Measurements from ENCODE around the gene IGDCC3. TPM values are rescaled to one million over a fixed set of nuclear protein-coding genes. Genes with fewer than 3 reads are reported as not detected.

Gene IGDCC3
- total RNA-seq, 4 donors from 2014 or later = not detected

DNA sequence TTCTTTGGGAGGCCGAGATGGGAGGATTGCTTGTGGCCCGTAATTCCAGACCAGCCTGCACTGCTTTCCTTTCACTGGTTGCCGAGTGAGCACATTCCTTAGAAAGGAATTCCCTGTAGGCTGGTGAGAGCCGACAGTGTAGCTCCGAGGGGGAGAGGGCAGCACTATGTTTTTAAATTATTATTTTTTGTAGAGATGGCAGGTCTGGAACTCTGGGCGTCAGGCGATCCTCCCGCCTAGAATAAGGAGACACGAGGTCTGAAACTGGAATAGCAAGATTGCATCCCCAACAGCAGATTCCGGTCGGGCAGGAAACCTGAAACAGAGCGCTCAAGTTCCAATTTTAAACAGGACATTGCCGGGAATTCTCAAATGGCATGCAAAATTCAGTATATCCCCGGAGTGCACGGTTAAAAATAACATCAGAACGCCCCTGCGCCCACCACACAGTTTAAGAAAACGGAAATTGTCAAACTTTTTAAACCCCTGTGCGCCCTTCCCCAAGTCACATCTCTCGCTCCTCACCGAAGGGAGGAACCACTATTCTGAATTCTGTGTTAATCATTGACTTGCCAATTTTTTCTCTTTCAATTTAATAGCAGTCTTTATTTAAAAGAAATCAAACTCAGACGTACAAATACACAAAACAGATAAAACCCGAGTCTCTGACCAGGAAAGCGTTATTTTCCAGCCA, 74.0 kb downstream of the IGDCC3 start:
- Histone ChIP-seq H3K36me3 (no peaks in the 10 kb centered on the region), H3K27me3 (no peaks in the 10 kb centered on the region), H3K4me3 (peak overlapping the region; percentile 32 to 67 (median 52)), H3K9me3 (no peaks in the 10 kb centered on the region), H3K4me1 (peaks cover 0 to 17% (median 5%) of the 10 kb centered on the region in 4 donors), H3K27ac (peak overlapping the region; percentile 81 to 94 (median 85))
- no peak for TF ChIP-seq POLR2A (IDR thresholded peaks at IDR 0.05)
- WGBS, 2 donors = 1% methylated on average over 24 of the region's 24 CpGs
- peak in 1 of 2 donors; percentile 47 for DNase-seq (ENCODE audit: low spot score in 2 of 2)

DNA sequence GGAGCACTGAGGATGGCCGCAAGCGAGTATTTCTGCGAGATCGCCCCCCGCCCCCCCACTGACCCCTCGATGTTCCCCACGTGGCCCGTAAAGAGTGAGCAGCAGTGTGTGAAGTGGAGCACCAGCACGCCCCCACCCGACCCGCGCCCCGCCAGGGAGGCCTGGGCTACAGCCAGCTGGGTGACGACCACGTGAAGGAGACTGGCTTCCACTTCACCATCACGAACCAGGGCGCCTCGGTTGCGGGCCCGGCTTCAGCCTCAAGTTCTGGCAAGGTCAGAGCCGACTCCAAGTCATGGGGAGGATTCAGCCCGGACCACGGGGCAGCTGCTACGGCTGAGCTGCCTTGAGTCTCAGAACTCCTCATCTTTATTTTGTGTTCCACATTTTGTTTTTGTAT, 75.7 kb downstream of the IGDCC3 start:
- H3K27me3 ChIP-seq = no peaks in the 10 kb centered on the region
- H3K27ac ChIP-seq = peak overlapping the region in 1 of 4 donors; percentile 87
- TF ChIP-seq POLR2A (IDR thresholded peaks at IDR 0.05) (no peak), CTCF (IDR thresholded peaks at IDR 0.05) (no peak), EP300 (IDR thresholded peaks at IDR 0.05) (no peak)
- no peaks in the 10 kb centered on the region for H3K9me3 ChIP-seq
- H3K4me3 ChIP-seq = no peak overlapping the region
- no peak for DNase-seq (ENCODE audit: low spot score in 2 of 2)
- no peaks in the 10 kb centered on the region for H3K36me3 ChIP-seq
- H3K4me1 ChIP-seq = peaks cover 0 to 27% (median 5%) of the 10 kb centered on the region in 4 donors
- WGBS, 2 donors = 47 to 56% methylated on average over 14 to 22 of the region's 24 CpGs

DNA sequence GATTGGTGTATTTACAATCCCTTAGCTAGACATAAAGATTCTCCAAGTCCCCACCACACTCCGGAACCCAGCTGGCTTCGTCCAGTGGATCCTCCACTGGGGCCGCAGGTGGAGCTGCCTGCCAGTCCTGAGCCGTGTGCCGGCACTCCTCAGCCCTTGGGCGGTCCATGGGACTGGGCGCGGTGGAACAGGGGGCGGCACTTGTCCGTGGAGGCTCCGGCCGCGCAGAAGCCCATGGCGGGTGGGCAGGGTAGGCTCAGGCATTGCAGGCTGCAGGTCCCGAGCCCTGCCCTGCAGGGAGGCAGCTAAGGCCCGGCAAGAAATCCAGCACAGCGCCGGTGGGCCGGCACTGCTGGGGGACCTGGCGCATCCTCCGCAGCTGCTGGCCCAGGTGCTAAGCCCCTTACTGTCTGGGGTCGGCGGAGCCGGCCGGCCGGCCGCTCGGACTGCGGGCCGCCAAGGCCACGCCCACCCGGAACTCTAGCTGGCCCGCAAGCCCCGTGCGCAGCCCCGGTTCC, 76.8 kb downstream of the IGDCC3 start:
- 89 to 95% methylated on average over 19 to 20 of the region's 36 CpGs for WGBS, 2 donors
- no peak for TF ChIP-seq CTCF (IDR thresholded peaks at IDR 0.05)
- no peak overlapping the region for H3K4me3 ChIP-seq

DNA sequence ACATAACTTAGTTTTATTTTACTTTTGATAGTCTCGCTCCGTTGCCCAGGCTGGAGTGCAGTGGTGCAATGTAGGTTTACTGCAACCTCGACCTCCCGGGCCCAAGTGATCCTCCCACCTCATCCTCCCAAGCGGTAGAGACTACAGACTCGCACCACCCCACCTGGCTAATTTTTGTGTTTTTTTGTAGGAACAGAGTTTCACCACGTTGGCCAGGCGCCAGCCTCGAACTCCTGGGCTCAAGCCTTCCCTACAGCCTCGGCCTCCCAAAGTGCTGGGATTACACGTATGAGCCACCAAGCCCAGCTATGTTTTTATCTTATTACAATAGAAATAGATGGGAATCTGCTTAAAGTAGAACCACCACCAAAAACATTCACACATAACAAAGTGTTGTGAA, 79.1 kb downstream of the IGDCC3 start:
- H3K4me1 ChIP-seq = peaks cover 0 to 33% (median 4%) of the 10 kb centered on the region in 4 donors
- no peaks in the 10 kb centered on the region for H3K9me3 ChIP-seq
- TF ChIP-seq CTCF (IDR thresholded peaks at IDR 0.05) = no peak
- no peak for TF ChIP-seq EP300 (IDR thresholded peaks at IDR 0.05)
- TF ChIP-seq POLR2A (IDR thresholded peaks at IDR 0.05) = no peak
- DNase-seq (ENCODE audit: low spot score in 2 of 2) = no peak
- no peak overlapping the region for H3K27ac ChIP-seq
- 85 to 90% methylated on average over 11 of the region's 11 CpGs for WGBS, 2 donors
- no peaks in the 10 kb centered on the region for H3K27me3 ChIP-seq
- H3K4me3 ChIP-seq = no peak overlapping the region
- no peaks in the 10 kb centered on the region for H3K36me3 ChIP-seq

More for the DNA sequence above, 76.8 kb downstream of the IGDCC3 start:
- no peaks in the 10 kb centered on the region for H3K9me3 ChIP-seq
- no peaks in the 10 kb centered on the region for H3K27me3 ChIP-seq
- DNase-seq (ENCODE audit: low spot score in 2 of 2) = no peak
- peaks cover 0 to 37% (median 7%) of the 10 kb centered on the region in 4 donors for H3K4me1 ChIP-seq
- no peaks in the 10 kb centered on the region for H3K36me3 ChIP-seq
- no peak overlapping the region for H3K27ac ChIP-seq

GRCh38 chr15:65292938-65293518, 84.8 kb downstream of the IGDCC3 start:
- Histone ChIP-seq H3K4me3 (no peak overlapping the region), H3K9me3 (no peaks in the 10 kb centered on the region), H3K36me3 (no peaks in the 10 kb centered on the region), H3K27ac (no peak overlapping the region), H3K27me3 (no peaks in the 10 kb centered on the region), H3K4me1 (peaks cover 0 to 26% (median 2%) of the 10 kb centered on the region in 4 donors)
- 64 to 75% methylated on average over 1 of the region's 1 CpG for WGBS, 2 donors
- no peak for DNase-seq (ENCODE audit: low spot score in 2 of 2)
- TF ChIP-seq CTCF (IDR thresholded peaks at IDR 0.05) = no peak
- no peak for TF ChIP-seq EP300 (IDR thresholded peaks at IDR 0.05)
- TF ChIP-seq POLR2A (IDR thresholded peaks at IDR 0.05) = no peak

Measured in tibial nerve (tissue), 4 donors.